GM12865 (cell line): Measurements from ENCODE around the gene TKTL2.
"Not testable (repeated sequence)": the region's sequence is repeated elsewhere in the genome, so short reads cannot be mapped to it uniquely, and the experiment has no call there.

Experiments used
- DNase-seq: peaks from one replicate; pipeline ENCODE4 v3.0.0; 2010; ENCODE audit warnings: low read depth
- H3K4me3 ChIP-seq: 2 replicates; pipeline ENCODE4 v1.5.1; 2011; ENCODE audit warnings: mild to moderate bottlenecking, low read depth, low read length, control low read depth
- CTCF ChIP-seq: IDR thresholded peaks from 2 replicates; pipeline ENCODE4 v1.5.1; 2011; ENCODE audit warnings: low read length, control low read depth, low read depth, inconsistent platforms; ENCODE audit not compliant: insufficient read depth; ENCODE audit errors: missing control alignments

TKTL2 gene

GRCh38 chr4:163448540-163449203 lies 24.9 kb downstream of the TKTL2 start:
- DNase-seq: no peak
- TF ChIP-seq CTCF: no peak
- no peak overlapping the region for H3K4me3 ChIP-seq

- H3K4me3 ChIP-seq: no peak overlapping the region
- no peak for TF ChIP-seq CTCF
- DNase-seq: no peak
Observed at GRCh38 chr4:163447481-163447880, 26.1 kb downstream of the TKTL2 start.

- H3K4me3 ChIP-seq, DNase-seq: not testable (repeated sequence)
Observed at GRCh38 chr4:163447023-163447422, 26.5 kb downstream of the TKTL2 start.

- TF ChIP-seq CTCF: no peak
- DNase-seq: no peak
- no peak overlapping the region for H3K4me3 ChIP-seq
Observed at GRCh38 chr4:163440040-163440439, 33.5 kb downstream of the TKTL2 start.
